B cell (primary cell): ENCODE data around the gene MAML3. TPM values are rescaled to one million over a fixed set of nuclear protein-coding genes. Genes with fewer than 3 reads are reported as not detected.

Experiments used
- ATAC-seq: fragments of 200-7000 bp; cut with Tn5 transposase; one replicate; pipeline ENCODE4 v1.10.0; 2021; ENCODE audit warnings: low read depth, mild to moderate bottlenecking, moderate number of reproducible peaks, moderate library complexity
- CTCF ChIA-PET: fragments of 350-600 bp; sonication (Branson Sonifier 250); formaldehyde crosslinking; loops from one replicate; lab custom pipeline; 2021; ENCODE audit warnings: antibody characterized with exemption, inconsistent platforms; lab: Charles Lee
- POLR2A ChIA-PET: fragments of 350-600 bp; sonication (Branson Sonifier 250); formaldehyde crosslinking; loops from one replicate; lab custom pipeline; 2021; ENCODE audit warnings: antibody characterized with exemption; lab: Charles Lee
- DNase-seq: peaks from one replicate; pipeline ENCODE4 v3.0.0; 2013
- H2AFZ ChIP-seq: 2 replicates; pipeline ENCODE4 v1.6.1; 2012; ENCODE audit warnings: mild to moderate bottlenecking, low read depth, low read length; ENCODE audit not compliant: insufficient read depth, poor library complexity, severe bottlenecking
- H3K27ac ChIP-seq, 2 donors: 1 replicate in 1 of 2; 2 replicates in 1 of 2; pipeline ENCODE4 v1.5.1; 2012 to 2013; ENCODE audit warnings: low read length in 2 of 2, mild to moderate bottlenecking in 2 of 2, moderate library complexity in 1 of 2
- H3K27me3 ChIP-seq, 4 experiments: fragments of 200-600 bp in 1 of 4; sonication (generic) in 1 of 4; replicated peaks in 1 of 4; 1 replicate in 2 of 4; 2 replicates in 2 of 4; pipeline versions ENCODE4 v1.6.1 to v1.7.0; 2013 to 2016; ENCODE audit warnings: low read length in 3 of 4, mild to moderate bottlenecking in 2 of 4, mixed read lengths in 1 of 4, moderate library complexity in 1 of 4; ENCODE audit not compliant: insufficient read depth in 4 of 4, control insufficient read depth in 3 of 4; ENCODE audit errors: control extremely low read depth in 1 of 4
- H3K36me3 ChIP-seq, 2 experiments: replicated peaks in 1 of 2; 1 replicate in 1 of 2; 2 replicates in 1 of 2; pipeline versions ENCODE4 v1.6.1 to v1.7.1; 2013; ENCODE audit warnings: low read length in 1 of 2; ENCODE audit not compliant: insufficient read depth in 2 of 2, control insufficient read depth in 1 of 2; ENCODE audit errors: control extremely low read depth in 1 of 2, extremely low read depth in 1 of 2
- H3K4me1 ChIP-seq, 2 donors: fragments of 200-600 bp in 1 of 2; sonication (generic) in 1 of 2; 1 replicate in 1 of 2; 2 replicates in 1 of 2; pipeline versions ENCODE4 v1.5.1 to v1.6.1; 2013 to 2017; ENCODE audit warnings: low read length in 2 of 2; ENCODE audit not compliant: control insufficient read depth in 2 of 2, insufficient read depth in 2 of 2
- H3K4me2 ChIP-seq: replicated peaks from 2 replicates; pipeline ENCODE3; 2012; ENCODE audit warnings: mild to moderate bottlenecking, low read depth, low read length; ENCODE audit not compliant: poor library complexity, severe bottlenecking
- H3K4me3 ChIP-seq, 5 experiments: fragments of 200-600 bp in 1 of 5; sonication (generic) in 1 of 5; 1 replicate in 3 of 5; 2 replicates in 2 of 5; pipeline versions ENCODE4 v1.5.1 to v1.7.0; 2011 to 2016; ENCODE audit warnings: low read length in 4 of 5, mild to moderate bottlenecking in 4 of 5, low read depth in 2 of 5, control low read depth in 1 of 5, moderate library complexity in 1 of 5; ENCODE audit not compliant: insufficient read depth in 1 of 5; ENCODE audit errors: control extremely low read depth in 1 of 5, extremely low read depth in 1 of 5
- H3K79me2 ChIP-seq: fragments of 200-600 bp; sonication (generic); one replicate; pipeline ENCODE4 v1.6.0; 2016; ENCODE audit warnings: low read length; ENCODE audit not compliant: control insufficient read depth, insufficient read depth
- H3K9ac ChIP-seq: fragments of 200-600 bp; sonication (generic); 2 replicates; pipeline ENCODE4 v1.6.1; 2017; ENCODE audit warnings: mild to moderate bottlenecking, low read length, moderate library complexity
- H3K9me3 ChIP-seq, 3 donors: one replicate each; pipeline versions ENCODE4 v1.6.1 to v1.7.1; 2013; ENCODE audit warnings: low read length in 2 of 3; ENCODE audit not compliant: control insufficient read depth in 2 of 3, insufficient read depth in 1 of 3; ENCODE audit errors: control extremely low read depth in 1 of 3
- H4K20me1 ChIP-seq: 2 replicates; pipeline ENCODE4 v1.6.0; 2012; ENCODE audit warnings: mild to moderate bottlenecking, low read length; ENCODE audit not compliant: insufficient read depth, control insufficient read depth, poor library complexity, severe bottlenecking
- H3K27ac Mint-ChIP-seq: one replicate; pipeline ENCODE4 v1.8.0; 2021; ENCODE audit warnings: mixed read lengths
- H3K27me3 Mint-ChIP-seq: one replicate; pipeline ENCODE4 v1.8.0; 2021; ENCODE audit warnings: mixed read lengths
- H3K4me1 Mint-ChIP-seq: one replicate; pipeline ENCODE4 v1.8.0; 2021; ENCODE audit warnings: mixed read lengths
- H3K4me3 Mint-ChIP-seq: one replicate; pipeline ENCODE4 v1.8.0; 2021; ENCODE audit warnings: mixed read lengths
- H3K9me3 Mint-ChIP-seq: one replicate; pipeline ENCODE4 v1.8.0; 2022; ENCODE audit warnings: mixed read lengths; ENCODE audit not compliant: insufficient read depth
- EZH2 ChIP-seq: IDR thresholded peaks from 2 replicates; pipeline ENCODE4 v1.6.1; 2012; ENCODE audit warnings: borderline replicate concordance, low read depth, mild to moderate bottlenecking, moderate library complexity, low read length; ENCODE audit not compliant: insufficient read depth, poor library complexity, severe bottlenecking
- WGBS: methylation state at CpG from one replicate; pipeline ENCODE4 v1.1.5; 2013; ENCODE audit warnings: missing lambda C conversion rate; ENCODE audit not compliant: insufficient coverage; 5-methylcytosine and 5-hydroxymethylcytosine counted together
- intact Hi-C: fragments of 100-400 bp; cut with micrococcal nuclease; formaldehyde crosslinking; loops from one replicate; pipeline ENCODE4 v1.10.0; 2022
- polyA plus RNA-seq: library from polyadenylated mRNA; depleted of rRNA; stranded (reverse); fragments of >200 nt; gene quantifications from 2 replicates; pipeline ENCODE4 v1.2.3, GENCODE V29; 2012
- total RNA-seq, 2 donors: library from RNA; stranded (reverse); fragments of 120-200 nt in 1 of 2; gene quantifications; 1 replicate in 1 of 2; 2 replicates in 1 of 2; pipeline versions ENCODE4 v1.2.3 to v1.2.4, GENCODE V29; 2013 to 2022
- TF ChIP-seq, protein P1 (sequence below): fragments of 200-600 bp; IDR thresholded peaks from one replicate; pipeline ENCODE4 v1.8.0; 2022; ENCODE audit warnings: antibody characterized with exemption, mild to moderate bottlenecking

Gene MAML3
- total and polyA plus RNA-seq, 2 donors (not counting 1 experiment from before 2014, with no cell fraction given), result 0.94 to 5.3 TPM

DNA sequence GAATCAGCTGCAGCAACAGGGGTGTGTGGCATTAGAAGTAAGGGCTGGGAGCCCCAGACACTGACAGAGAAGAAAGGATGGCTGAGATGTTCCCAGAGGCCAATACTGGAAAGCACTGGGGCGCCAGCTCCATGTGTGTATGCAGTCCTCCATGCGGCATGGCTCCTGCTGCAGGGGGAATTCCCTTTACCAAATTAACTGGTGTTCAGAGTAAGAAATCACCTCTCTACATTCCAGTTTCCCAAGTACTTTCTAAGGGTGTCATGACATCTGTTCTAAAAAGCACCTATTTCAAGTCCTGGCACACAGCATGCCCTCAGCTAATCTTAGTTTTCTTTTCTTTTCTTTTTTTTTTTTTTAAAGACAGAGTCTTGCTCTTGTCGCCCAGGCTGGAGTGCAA lies 98.0 kb downstream of the MAML3 start:
- ATAC-seq (no peak), DNase-seq (no peak)
- no peak overlapping the region for H3K27ac Mint-ChIP-seq
- H3K27me3 Mint-ChIP-seq, result peaks cover 27% of the 10 kb centered on the region
- Histone ChIP-seq H3K36me3 (no peaks in the 10 kb centered on the region), H3K79me2 (no peaks in the 10 kb centered on the region), H3K27ac (no peak overlapping the region), H2AFZ (no peak overlapping the region), H3K9ac (no peak overlapping the region), H3K4me1 (peaks cover 19 to 27% of the 10 kb centered on the region in 2 donors), H3K27me3 (no peaks in the 10 kb centered on the region), H3K4me2 (no peak overlapping the region), H3K9me3 (no peaks in the 10 kb centered on the region), H4K20me1 (no peaks in the 10 kb centered on the region), H3K4me3 (no peak overlapping the region)
- intact Hi-C loops, result no loop called here
- peaks cover 32% of the 10 kb centered on the region for H3K4me1 Mint-ChIP-seq
- POLR2A ChIA-PET, result interaction anchor here (0.9 kb wide), 1 partner anchor 10 kb away, joined by 3 read pairs; no protein-coding TSS in a partner anchor
- TF ChIP-seq EZH2, result no peak
- TF ChIP-seq, protein P1, sequence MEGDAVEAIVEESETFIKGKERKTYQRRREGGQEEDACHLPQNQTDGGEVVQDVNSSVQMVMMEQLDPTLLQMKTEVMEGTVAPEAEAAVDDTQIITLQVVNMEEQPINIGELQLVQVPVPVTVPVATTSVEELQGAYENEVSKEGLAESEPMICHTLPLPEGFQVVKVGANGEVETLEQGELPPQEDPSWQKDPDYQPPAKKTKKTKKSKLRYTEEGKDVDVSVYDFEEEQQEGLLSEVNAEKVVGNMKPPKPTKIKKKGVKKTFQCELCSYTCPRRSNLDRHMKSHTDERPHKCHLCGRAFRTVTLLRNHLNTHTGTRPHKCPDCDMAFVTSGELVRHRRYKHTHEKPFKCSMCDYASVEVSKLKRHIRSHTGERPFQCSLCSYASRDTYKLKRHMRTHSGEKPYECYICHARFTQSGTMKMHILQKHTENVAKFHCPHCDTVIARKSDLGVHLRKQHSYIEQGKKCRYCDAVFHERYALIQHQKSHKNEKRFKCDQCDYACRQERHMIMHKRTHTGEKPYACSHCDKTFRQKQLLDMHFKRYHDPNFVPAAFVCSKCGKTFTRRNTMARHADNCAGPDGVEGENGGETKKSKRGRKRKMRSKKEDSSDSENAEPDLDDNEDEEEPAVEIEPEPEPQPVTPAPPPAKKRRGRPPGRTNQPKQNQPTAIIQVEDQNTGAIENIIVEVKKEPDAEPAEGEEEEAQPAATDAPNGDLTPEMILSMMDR, result no peak
- no peak overlapping the region for H3K4me3 Mint-ChIP-seq
- H3K9me3 Mint-ChIP-seq, result no peaks in the 10 kb centered on the region
- WGBS, result 100% methylated on average over 1 of the region's 3 CpGs
- CTCF ChIA-PET, result interaction anchor here (1.1 kb wide), 1 partner anchor 10 kb away, joined by 3 read pairs; no protein-coding TSS in a partner anchor

DNA sequence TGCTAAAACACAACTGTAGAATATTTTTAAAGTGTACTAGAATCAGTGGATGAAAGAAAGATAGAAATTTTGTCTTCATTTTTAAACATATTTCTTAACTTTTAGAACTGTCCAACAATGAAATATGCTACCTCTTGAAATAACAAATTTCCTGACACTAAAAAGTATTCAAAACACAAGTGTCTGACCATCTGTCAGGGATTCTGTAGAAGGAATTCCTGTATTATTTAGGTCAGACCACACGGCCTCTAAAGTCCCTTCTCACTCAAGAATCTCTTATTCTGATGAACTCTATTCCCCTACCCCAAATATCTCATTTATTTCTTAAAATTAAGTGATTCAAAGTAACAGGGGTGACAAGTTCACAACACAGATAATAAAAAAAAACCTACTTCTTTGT lies 99.1 kb downstream of the MAML3 start:
- intact Hi-C loops, result loop anchor here (5.0 kb wide), 2 partner anchors 42 to 43 kb away; no protein-coding TSS in a partner anchor
- Histone ChIP-seq H3K4me2 (no peak overlapping the region), H3K9me3 (no peaks in the 10 kb centered on the region), H3K4me3 (no peak overlapping the region), H3K27me3 (no peaks in the 10 kb centered on the region), H3K79me2 (no peaks in the 10 kb centered on the region), H4K20me1 (no peaks in the 10 kb centered on the region), H3K4me1 (peaks cover 23 to 30% of the 10 kb centered on the region in 2 donors), H3K36me3 (no peaks in the 10 kb centered on the region), H3K27ac (peak overlapping the region in 1 of 2 donors; percentile 72), H2AFZ (no peak overlapping the region), H3K9ac (no peak overlapping the region)
- CTCF ChIA-PET, result no interaction called here
- POLR2A ChIA-PET, result interaction anchor here (0.6 kb wide), 1 partner anchor 17 kb away, joined by 4 read pairs; no protein-coding TSS in a partner anchor
- H3K4me3 Mint-ChIP-seq, result peak overlapping the region; percentile 72
- peaks cover 36% of the 10 kb centered on the region for H3K4me1 Mint-ChIP-seq
- no peak for TF ChIP-seq EZH2
- TF ChIP-seq, protein P1, result no peak
- H3K9me3 Mint-ChIP-seq, result no peaks in the 10 kb centered on the region
- H3K27ac Mint-ChIP-seq, result no peak overlapping the region
- peaks cover 33% of the 10 kb centered on the region for H3K27me3 Mint-ChIP-seq
- no CpG with 5 or more reads among the region's 1 CpG for WGBS
- DNase-seq, result no peak
- ATAC-seq, result no peak
